ENCODE results near the gene PIP5K1C. TPM values are rescaled to one million over a fixed set of nuclear protein-coding genes. Genes with fewer than 3 reads are reported as not detected.

PIP5K1C gene
- total and polyA plus RNA-seq, 8 donors = 20.2 to 42.2 (median 27.0) TPM

DNA sequence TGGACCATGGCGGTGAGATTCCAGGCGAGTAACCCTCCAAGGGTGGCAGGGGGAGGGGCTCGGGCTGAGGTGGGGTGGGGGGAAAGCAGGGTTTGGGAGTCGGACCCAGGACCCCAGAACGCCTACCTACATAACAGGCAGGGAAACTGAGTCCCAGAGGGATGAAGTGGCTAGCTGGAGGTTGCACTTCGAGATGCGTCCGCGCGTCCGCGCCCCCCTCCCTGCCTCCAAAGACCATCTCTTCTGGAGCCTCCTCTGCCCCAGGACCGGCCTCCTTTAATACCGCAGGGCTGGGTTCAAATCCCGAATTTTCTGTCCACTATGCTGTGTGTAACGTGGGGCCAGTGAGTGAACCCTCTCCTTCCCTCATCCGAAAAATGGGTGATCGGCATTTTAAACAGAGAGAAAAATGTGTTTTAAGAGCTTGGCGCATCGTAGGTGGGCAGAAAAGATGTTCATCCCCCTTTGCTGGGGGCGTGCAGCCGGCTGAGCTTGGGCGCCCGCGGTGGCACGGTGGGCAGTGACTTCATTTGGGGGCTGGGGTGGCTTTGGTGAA is 21.7 kb upstream of the PIP5K1C start:
- Histone ChIP-seq H3K4me1 (peaks cover 8 to 18% of the 10 kb centered on the region in 2 donors), H3K27ac (no peak overlapping the region), H3K36me3 (no peaks in the 10 kb centered on the region), H3K27me3 (peaks cover 20 to 76% of the 10 kb centered on the region in 2 donors), H3K9me3 (no peaks in the 10 kb centered on the region), H3K4me3 (peak overlapping the region in 1 of 2 donors; percentile 19)
- TF ChIP-seq, protein P1, sequence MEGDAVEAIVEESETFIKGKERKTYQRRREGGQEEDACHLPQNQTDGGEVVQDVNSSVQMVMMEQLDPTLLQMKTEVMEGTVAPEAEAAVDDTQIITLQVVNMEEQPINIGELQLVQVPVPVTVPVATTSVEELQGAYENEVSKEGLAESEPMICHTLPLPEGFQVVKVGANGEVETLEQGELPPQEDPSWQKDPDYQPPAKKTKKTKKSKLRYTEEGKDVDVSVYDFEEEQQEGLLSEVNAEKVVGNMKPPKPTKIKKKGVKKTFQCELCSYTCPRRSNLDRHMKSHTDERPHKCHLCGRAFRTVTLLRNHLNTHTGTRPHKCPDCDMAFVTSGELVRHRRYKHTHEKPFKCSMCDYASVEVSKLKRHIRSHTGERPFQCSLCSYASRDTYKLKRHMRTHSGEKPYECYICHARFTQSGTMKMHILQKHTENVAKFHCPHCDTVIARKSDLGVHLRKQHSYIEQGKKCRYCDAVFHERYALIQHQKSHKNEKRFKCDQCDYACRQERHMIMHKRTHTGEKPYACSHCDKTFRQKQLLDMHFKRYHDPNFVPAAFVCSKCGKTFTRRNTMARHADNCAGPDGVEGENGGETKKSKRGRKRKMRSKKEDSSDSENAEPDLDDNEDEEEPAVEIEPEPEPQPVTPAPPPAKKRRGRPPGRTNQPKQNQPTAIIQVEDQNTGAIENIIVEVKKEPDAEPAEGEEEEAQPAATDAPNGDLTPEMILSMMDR (IDR thresholded peaks at IDR 0.05) = no peak
- DNase-seq (no peak), ATAC-seq (no peak)
- intact Hi-C loops (cut with DNase I) = no loop called here

DNA sequence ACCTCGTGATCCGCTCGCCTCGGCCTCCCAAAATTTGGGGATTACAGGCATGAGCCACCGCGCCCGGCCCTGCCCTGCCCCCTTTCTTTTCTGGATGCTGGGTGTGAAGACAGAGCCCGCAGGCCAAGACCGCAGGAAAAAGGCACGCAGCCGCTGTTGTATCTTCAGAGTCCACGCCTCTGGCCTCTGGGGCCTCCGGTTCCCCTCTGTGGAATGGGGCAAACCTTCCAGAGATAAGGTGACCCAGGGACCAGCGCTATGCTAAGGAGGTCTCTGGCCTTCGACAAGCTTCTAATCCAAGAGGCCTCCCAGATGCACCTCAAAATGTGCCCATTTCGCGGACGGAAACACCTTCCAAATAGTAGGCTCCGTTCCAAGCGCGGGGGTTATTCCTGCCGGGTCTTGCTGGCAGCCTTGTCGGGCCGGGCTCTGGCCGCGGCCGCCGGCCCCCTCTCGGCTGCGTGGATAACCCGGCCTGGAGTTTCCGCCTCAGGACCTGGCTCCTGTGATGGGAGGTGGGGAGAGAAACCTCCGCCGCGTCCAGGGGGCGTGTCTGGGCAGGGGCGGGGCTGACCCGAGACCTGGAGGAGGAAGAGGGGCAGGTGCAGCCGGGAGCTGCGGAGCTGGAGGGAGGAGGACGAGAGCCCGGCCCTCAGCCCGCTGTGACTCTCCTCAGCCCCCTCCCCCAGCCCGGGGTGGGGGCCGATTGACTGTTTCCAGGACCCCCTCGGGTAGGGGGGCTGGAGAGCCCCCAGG is 21.0 kb upstream of the PIP5K1C start:
- Histone ChIP-seq H3K27ac (no peak overlapping the region), H3K4me3 (peak overlapping the region in 1 of 2 donors; percentile 19), H3K36me3 (no peaks in the 10 kb centered on the region), H3K27me3 (peaks cover 20 to 76% of the 10 kb centered on the region in 2 donors), H3K4me1 (peaks cover 8 to 18% of the 10 kb centered on the region in 2 donors), H3K9me3 (no peaks in the 10 kb centered on the region)
- DNase-seq = peak; percentile 60 to 94 (median 88)
- intact Hi-C loops (cut with DNase I) = no loop called here
- TF ChIP-seq, protein P1 (IDR thresholded peaks at IDR 0.05) = no peak
- peak; percentile 91 for ATAC-seq

DNA sequence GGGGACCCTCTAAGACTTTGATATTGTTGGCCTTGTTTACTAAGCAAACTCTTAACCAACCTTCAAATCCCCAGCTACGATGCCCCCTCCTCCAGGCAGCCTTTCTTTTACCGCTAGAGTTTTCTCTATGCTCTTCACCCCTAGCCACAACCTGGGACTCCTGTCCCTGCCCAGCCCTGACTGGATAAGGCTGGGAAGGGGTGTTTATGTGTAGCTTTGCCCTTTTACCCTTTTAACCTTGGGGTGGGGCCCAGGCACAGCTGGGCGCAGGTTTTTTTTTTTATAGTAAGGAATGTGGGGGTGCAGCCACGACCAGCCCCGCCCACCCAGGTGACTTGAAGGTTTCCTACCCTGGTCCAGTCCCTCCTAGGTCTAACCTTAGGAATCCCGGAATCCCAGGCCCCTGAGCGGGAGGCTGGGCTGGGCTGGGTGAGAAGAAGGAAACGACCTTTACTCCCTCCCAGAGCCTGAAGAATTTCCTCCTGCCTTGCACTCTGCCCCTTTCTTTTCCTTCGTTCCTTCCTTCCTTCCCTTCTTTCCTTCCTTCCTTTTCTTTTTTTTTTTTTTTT is 20.2 kb upstream of the PIP5K1C start:
- ATAC-seq (no peak), DNase-seq (no peak)
- intact Hi-C loops (cut with DNase I) = no loop called here
- Histone ChIP-seq H3K27me3 (peaks cover 20 to 68% of the 10 kb centered on the region in 2 donors), H3K36me3 (no peaks in the 10 kb centered on the region), H3K9me3 (no peaks in the 10 kb centered on the region), H3K27ac (no peak overlapping the region), H3K4me3 (no peak overlapping the region), H3K4me1 (peaks cover 8 to 18% of the 10 kb centered on the region in 2 donors)
- TF ChIP-seq, protein P1 (IDR thresholded peaks at IDR 0.05) = no peak

DNA sequence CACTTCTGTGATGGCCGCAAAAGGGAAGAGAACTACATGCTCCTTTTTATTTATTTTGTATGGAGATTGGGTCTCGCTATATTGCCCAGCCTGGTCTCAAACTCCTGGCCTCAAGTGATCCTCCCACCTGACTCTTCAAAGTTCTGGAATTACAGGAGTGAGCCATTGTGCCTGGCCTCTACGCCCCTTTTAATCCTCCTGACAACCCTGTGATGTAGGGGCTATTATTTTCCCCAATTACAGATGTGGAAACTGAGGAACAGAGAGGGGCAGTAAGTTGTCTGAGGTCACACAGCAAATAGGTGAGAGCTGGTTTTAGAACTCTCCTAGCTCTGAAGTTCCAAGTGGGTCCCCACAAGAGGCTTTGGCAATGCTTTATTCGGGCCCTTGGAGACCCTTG is 19.6 kb upstream of the PIP5K1C start:
- intact Hi-C loops (cut with DNase I) = no loop called here
- ATAC-seq (no peak), DNase-seq (no peak)
- Histone ChIP-seq H3K4me3 (no peak overlapping the region), H3K36me3 (no peaks in the 10 kb centered on the region), H3K4me1 (peaks cover 8 to 18% of the 10 kb centered on the region in 2 donors), H3K9me3 (no peaks in the 10 kb centered on the region), H3K27me3 (peaks cover 20 to 62% of the 10 kb centered on the region in 2 donors), H3K27ac (no peak overlapping the region)
- TF ChIP-seq, protein P1 (IDR thresholded peaks at IDR 0.05) = no peak

DNA sequence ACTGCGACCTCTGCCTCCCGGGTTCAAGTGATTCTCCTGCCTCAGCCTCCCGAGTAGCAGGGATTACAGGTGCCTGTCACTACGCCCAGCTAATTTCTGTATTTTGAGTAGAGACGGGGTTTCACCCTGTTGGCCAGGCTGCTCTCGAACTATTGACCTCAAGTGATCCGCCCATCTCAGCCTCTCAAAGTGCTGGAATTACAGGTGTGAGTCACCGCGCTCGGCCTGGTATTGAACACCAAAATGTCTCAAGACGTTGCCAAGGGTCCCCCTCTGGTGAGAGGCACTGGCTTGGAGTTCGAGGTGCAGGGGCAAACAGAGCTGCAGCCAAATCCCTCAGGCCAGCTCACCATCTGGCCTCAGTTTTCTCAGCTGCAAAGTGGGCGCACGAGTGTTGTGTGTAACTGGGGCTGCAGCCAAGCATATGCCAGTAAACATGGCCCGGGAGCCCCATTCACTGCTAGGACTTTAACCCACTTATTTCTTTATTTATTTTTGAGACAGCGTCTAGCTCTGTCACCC is 15.9 kb upstream of the PIP5K1C start:
- Histone ChIP-seq H3K4me1 (peaks cover 5 to 7% of the 10 kb centered on the region in 2 donors), H3K9me3 (no peaks in the 10 kb centered on the region), H3K36me3 (no peaks in the 10 kb centered on the region), H3K27ac (no peak overlapping the region), H3K4me3 (no peak overlapping the region), H3K27me3 (peaks cover 3 to 26% of the 10 kb centered on the region in 2 donors)
- TF ChIP-seq, protein P1 (IDR thresholded peaks at IDR 0.05) = no peak
- DNase-seq (no peak), ATAC-seq (no peak)
- intact Hi-C loops (cut with DNase I) = no loop called here
